Measurements from ENCODE around the gene NLRP2B.
"Not testable (repeated sequence)": the region's sequence is repeated elsewhere in the genome, so short reads cannot be mapped to it uniquely, and the experiment has no call there.

Gene NLRP2B

GRCh38 chrX:57680160-57680559 is at the start of gene NLRP2B:
TSS of gene NLRP2B (minus strand) at chrX:57680260.
- no peak for DNase-seq (ENCODE audit: low read depth in 2 of 2)

- not testable (repeated sequence) for DNase-seq (ENCODE audit: low read depth in 2 of 2)
These were observed 45.9 kb upstream of the NLRP2B start for GRCh38 chrX:57725995-57726394.

DNA sequence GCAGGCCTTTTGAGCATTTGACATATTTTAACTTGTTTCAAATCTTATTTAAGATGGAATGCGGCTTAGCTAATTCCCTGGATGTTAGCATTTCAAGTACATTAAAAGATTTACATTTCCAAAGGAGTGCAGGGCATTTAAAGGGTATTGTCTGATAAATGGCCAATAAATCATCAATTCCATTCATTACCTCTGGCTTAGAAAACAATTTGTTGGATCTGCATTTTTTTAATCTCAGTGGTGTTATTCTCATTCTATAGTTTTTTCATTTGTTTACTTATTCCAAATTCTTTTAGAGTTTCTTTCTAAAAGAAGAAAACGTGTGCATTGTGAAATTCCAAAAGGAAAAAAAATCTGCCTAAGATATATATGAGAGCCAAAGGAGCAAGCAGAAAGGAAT is 1.3 kb upstream of the NLRP2B start:
- DNase-seq (ENCODE audit: low read depth in 2 of 2): no peak

DNA sequence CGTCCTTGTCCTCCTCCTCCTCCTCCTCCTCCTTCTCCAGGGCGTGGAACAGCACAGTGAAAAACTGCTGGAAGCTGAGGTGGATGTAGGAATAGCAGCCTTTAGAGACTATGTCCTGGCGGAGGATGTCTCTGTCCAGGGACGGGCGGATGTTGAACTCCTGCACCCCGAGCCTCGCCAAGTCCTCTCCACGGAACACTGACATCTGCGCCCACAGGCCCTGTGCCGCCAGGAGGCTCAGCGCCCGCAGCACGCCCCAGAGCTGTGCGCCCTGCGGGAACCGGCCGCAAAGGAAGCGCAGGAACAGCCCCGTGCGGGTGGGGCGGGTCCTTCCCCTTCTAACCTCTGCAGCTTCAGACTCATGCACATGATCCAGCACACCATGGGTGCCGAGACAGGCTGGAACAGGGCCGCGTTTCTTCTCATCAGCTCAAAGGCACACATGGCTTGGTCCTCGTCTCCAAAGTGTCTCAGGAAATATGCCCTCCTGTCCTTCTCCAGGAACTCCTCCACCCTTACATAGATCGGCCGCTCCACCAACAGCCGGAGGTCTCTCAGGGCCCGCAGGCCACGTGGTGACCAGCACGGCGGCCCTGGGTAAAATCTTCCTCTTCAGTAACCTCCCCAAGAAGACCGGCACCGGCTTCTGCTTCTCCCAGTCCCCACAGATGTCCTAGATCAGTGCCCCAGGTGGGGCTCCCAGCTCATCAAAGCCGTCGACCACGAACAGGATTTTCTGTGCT is 1.2 kb downstream of the NLRP2B start:
- DNase-seq (ENCODE audit: low read depth in 2 of 2): no peak

- DNase-seq (ENCODE audit: low read depth in 2 of 2): no peak
These were observed 2.8 kb downstream of the NLRP2B start for GRCh38 chrX:57677132-57677858.

- DNase-seq (ENCODE audit: low read depth in 2 of 2): no peak
These were observed 4.7 kb downstream of the NLRP2B start for GRCh38 chrX:57675320-57675719.

GRCh38 chrX:57674861-57675260 is 5.2 kb downstream of the NLRP2B start:
- DNase-seq (ENCODE audit: low read depth in 2 of 2): no peak

DNA sequence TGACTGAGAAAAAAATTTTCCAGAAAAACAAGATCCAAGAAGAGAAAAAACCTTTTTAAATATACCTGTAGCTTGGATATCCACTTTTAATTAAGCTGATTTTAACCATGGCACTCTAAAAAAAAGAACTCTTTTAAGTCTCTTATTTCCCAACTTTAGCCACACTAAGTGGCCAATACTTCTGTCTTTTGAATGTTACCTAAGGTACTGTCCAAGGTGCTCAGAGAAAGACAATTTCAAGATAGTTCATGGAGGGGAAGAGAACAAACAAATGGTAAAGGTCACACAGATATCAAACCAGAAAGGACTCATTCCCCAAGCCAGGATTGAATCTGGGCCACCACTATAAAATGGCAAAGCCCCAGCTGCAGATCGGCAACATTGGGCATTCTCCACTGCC is 10.1 kb downstream of the NLRP2B start:
- no peak for DNase-seq (ENCODE audit: low read depth in 2 of 2)

DNA sequence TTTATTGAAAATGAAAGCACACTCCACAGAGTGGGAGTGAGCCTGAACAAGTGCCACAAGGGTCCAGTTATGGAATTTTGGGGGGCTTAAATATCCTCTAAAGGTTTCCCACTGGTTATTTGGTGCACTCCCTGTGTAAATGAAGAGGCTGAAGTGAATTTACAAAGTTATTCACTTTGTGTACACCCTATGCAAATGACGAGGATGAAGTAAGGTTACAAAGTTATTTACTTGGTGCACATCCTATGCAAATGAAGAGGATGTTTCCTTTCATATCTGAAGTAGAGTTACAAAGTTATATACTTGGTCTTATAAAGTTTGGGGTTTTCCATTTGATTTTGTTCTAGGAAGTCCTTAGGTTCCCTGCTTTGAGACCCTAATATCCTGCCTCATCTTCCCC is 13.1 kb downstream of the NLRP2B start:
- DNase-seq (ENCODE audit: low read depth in 2 of 2): no peak

GRCh38 chrX:57655065-57655464 is 25.0 kb downstream of the NLRP2B start:
- no peak for DNase-seq (ENCODE audit: low read depth in 2 of 2)

GRCh38 chrX:57652705-57653104 is 27.4 kb downstream of the NLRP2B start:
- no peak for DNase-seq (ENCODE audit: low read depth in 2 of 2)

DNA sequence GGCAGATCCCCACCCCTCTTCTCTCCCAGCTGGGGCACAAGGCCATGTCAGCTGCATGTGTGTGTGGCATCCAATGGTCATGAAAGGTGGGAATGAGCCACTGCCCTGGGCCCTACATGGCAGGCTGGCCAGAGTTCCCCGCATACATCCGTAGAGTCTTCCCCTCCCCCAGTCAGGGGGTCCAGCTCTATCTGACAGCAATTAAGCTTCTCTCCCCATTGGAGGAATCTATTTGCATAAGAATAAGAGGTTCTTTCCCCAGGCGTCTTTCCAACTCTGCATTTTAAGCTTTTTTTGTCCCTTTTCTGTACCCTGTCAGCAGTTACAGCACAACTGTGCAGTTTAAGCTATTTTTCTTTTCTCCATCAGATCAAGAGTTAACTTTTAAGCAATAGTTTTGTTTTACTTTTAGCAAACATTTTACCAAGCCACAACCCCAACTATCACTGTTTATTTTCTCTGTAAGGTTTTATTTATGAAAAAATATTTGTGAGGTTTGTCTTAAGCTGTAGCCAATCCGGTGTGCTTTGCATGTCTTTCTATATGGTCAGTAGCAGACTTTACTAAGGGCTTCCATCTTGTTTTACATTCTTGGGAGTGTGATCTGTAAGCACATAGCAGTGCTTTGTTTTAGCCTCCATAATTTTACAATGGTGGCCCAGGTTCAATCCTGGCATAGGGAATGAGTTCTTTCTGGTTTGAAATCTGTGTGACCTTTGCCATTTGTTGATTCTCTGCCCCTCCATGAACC is 28.7 kb downstream of the NLRP2B start:
- no peak for DNase-seq (ENCODE audit: low read depth in 2 of 2)

DNA sequence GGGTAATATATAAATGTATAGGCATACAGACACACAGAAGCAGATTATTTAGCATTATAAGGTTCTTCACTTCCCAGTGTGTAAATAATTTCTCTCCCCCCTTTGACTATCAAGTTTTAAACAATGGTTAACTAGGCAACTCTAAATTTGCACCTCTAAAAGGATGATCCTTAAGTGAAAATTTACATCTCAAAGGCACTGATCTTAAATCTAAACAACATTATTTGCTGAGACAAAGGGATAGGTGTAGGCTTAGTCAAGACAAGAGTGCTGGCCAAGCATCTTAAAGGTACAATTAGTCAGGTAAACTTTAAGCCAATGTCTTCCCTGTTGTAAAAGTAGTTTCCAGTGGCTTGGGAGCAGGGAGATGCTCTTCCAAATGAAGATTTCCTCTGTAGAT is 33.0 kb downstream of the NLRP2B start:
- DNase-seq (ENCODE audit: low read depth in 2 of 2): no peak

GRCh38 chrX:57643698-57644097 is 36.4 kb downstream of the NLRP2B start:
- no peak for DNase-seq (ENCODE audit: low read depth in 2 of 2)

DNA sequence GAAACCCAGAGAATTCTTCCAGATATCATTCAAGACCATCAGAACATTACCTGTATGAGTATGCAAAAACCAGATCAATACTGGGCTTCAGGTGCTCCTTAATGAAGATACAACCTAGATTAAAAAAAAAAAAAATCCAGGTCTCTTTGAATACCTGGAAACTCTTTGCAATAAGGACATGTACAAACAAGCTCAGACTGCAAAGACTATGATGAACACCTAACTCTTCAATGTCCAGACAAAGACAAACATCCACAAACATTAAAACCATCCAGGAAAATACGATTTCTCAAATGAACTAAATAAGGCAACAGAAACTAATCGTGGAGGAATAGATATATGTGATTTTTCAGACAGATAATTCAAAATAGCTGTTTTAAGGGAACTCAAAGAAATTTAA is 38.7 kb downstream of the NLRP2B start:
- DNase-seq (ENCODE audit: low read depth in 2 of 2): no peak

DNA sequence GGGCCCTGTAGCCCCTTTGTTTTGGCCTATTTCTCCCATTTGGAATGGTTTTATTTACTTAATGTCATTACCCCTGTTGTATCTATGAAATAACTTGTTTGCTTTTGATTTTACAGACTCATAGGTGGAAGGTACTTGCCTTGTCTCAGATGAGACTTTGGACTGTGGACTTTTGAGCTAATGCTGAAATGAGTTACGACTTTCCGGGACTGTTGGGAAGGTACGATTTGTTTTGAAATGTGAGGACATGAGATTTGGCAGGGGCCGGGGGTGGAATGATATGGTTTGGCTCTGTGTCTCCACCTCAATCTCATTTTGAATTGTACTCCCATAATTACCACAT is 39.4 kb downstream of the NLRP2B start:
- no peak for DNase-seq (ENCODE audit: low read depth in 2 of 2)

DNA sequence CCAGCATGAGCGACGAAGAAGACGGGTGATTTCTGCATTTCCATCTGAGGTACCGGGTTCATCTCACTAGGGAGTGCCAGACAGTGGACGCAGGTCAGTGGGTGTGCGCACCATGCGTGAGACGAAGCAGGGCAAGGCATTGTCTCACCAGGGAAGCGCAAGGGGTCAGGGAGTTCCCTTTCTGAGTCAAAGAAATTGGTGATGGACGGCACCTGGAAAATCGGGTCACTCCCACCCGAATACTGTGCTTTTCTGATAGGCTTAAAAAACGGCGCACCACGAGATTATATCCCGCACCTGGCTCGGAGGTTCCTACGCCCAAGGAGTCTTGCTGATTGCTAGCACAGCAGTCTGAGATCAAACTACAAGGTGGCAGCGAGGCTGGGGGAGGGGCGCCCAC is 50.6 kb downstream of the NLRP2B start:
- not testable (repeated sequence) for DNase-seq (ENCODE audit: low read depth in 2 of 2)

Measured in stimulated activated CD8-positive, alpha-beta memory T cell treated with anti-CD3 and anti-CD28 coated beads, Interleukin-2, amount 100 ng/mL, for 1 hour (primary cell).